Measurements from ENCODE around the gene CREG1.

Gene CREG1

DNA sequence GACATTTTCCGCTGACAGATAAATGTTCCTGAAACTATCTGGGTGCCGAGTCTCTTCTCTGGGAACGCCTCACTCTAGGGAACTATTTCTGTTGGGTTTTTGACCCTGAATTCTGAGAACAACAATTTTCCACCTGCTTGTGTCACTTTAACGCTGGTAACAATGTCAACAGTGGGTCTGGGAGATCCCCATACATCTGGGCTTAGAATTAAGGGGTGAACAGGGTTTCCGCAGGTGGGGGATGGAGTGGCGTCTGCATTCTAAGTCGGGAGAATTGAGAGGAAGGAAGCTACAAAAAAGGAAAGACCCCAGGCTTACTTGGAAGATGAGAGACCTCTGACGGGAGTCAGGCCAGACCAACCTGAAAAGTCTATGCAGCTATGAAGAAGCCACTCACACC, 44.0 kb downstream of the CREG1 start:
- in situ Hi-C loops (cut with MboI; ENCODE audit: low sequenced_read_pairs), result no loop called here

DNA sequence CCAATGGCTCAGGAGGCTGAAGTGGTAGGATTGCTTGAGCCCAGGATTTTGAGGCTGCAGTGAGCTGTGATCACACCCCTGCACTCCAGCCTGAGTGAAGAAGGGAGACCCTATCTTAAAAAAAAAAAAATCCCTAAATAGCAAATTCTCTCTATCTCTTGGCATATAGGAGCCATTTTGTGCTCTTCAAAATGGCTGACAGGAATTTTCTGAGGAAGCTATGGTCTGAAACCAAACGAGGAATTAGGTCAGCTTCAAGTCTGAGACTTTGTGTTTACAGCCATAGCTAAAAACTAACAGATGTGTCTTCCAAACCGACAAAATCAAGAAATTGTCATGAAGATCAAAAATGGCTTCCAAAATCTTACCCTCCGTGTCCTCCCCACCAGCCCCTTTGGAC, 45.8 kb downstream of the CREG1 start:
- in situ Hi-C loops (cut with MboI; ENCODE audit: low sequenced_read_pairs), result no loop called here

DNA sequence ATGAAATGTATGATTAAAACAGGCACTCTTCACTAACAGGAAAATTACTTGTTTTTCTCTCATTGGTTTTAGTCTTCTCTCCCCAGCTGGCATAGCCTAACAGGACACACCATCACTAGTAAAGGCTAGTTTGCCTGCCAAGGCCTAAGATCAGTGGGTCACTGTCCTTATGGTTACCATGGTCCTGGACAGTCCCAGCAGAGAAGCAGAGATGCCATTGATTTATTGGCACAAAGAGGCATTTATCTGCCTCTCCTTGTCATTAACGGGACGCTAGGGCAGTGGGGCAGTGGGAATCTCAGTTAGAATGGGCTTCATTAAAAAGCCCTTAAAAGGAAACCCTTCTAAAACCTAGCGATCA, 49.1 kb downstream of the CREG1 start:
- in situ Hi-C loops (cut with MboI; ENCODE audit: low sequenced_read_pairs), result no loop called here

DNA sequence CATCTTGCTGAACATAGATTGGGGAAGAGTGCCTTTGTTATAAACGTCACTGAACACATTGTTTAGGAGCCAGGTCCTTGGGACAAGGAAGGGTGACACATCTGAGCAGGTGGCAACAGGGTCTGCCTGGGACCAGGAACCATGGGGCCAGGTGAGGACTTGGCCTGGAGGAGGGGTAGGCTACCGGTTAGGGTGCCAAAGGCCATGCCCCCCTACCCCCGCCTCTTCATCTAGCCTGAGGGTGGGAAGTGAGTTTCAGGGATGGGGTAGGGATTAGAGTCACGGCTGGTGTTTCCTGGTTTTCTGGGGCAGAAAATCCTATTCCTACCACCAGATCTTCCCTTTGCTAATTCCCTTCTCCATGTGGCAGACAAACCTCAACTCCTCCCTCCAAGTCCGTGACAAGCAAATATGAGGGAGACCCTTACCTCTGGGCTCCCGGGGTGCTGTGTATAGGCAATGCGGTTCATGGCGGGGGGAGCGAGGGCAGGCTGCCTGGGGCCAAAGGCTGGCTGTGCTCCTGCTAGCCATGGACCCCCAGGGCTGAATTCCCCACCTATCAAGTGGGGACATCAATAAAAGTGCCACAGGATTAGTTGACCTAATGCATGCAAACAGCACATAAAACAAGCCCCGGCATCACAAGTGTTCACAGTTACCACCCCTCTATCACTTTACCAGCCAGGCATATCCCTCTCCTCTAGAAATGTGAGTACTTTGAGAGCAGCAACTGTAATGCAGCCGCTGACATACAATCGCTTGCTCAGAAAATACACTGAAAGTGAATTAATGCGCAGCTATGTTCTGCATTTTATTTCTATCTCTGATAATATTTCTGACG, 49.7 kb downstream of the CREG1 start:
- in situ Hi-C loops (cut with MboI; ENCODE audit: low sequenced_read_pairs), result no loop called here

DNA sequence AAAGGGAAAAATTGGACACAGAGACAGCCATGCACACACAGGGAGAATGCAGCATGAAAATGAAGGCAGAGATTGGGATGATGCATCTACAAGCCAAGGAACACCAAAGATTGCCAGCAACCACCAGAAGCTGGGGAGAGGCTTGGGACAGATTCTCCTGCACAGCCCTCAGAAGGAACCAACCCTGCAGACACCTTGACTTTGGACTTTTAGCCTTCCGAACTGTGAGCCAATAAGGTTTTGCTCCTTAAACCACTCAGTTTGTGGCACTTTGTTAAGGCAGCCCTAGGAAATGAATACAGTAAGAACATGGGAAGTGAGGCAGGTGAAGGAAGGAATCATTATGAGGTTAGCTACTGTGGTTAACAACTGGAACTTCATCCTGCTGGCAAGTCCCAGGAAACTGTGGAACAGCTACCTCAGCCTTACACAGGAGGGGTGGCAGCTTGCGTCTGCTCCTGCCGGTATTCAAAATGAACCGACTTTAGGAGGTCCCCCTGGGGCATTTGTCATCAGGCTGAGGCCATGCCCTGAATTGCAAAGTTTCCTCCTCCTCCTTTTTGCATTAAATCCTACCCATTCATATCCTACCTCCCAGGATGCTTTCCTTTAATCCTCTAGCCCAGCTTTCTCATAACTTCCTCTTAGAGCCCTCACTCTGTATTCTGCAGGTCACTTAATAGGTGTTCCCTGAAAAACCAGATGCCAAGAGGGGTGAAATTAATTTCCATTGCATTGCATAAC, 50.7 kb downstream of the CREG1 start:
- in situ Hi-C loops (cut with MboI; ENCODE audit: low sequenced_read_pairs), result no loop called here

DNA sequence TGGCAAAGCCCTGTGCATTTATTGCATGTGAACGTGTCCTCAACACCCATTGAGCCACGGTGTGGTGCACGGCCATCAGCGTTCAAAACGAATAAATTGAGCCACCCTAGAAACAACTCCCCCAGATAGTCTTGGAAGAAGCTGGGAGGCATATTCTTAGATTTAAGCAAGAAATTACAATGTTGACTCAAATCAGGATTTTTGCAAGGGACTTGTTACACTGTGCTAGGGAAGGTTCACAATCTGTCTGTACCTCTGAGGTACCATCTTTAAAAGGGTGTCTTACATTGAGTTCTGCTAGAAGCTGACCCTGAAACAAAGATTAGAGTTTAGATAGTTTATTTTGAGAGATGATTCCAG, 51.4 kb downstream of the CREG1 start:
- in situ Hi-C loops (cut with MboI; ENCODE audit: low sequenced_read_pairs), result no loop called here

DNA sequence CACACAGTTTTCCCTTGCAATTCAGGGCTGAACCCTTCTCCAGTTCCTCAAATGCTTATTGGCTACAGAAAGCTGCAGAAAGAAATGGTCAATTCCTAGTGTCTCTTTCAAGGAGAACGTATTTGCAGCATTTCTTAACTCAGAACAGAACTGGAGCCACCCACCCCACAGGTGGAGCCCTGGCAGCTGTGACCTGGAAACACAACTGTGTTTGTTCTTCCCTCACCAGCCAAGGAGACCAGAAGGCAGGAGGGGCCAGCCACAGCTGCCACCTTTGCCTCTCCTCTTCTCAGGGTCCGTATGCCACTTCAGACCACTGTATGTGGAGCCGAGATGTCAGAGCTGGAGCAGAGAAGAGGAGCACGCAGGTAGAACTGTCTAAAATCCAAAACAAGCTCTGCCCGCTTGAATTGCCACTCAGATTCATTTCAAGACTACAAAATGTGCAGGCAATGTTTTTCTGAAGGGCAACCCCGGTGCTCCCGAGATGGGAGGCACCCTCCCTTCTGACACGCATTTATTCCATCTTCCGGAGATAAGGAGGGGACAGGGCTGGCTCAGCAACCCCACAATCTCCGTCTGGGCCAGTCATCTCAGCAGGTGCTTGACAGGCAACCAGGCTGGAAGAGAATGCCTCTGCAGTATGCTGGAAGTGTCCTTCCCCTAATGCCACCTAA, 51.9 kb downstream of the CREG1 start:
- in situ Hi-C loops (cut with MboI; ENCODE audit: low sequenced_read_pairs), result no loop called here

DNA sequence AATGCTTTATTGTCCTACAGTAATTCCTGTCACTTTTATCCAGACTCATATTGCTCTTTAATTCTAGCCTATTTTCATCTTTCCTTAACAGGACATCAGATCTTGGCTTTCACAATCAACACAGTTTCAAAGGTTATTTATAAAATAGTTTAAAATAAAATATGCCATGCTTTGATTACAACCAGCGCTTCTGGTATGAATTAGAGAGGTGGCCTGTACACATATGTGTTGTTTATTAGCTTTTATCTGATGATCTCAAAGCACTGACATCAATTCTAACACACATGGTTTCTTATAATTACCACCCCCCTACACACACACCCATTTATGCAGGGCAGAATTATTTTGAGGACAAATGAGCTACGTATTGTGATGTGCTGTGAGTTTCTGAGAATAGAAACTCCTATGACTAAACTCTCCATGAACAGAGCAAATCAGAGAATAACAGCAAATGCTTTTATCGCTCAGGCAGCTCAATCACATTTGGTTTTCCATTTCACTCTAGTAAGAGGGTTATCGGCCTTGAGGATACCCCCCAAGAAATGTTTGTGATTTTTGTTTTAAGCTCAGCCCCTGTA, 53.2 kb downstream of the CREG1 start:
- in situ Hi-C loops (cut with MboI; ENCODE audit: low sequenced_read_pairs), result no loop called here

DNA sequence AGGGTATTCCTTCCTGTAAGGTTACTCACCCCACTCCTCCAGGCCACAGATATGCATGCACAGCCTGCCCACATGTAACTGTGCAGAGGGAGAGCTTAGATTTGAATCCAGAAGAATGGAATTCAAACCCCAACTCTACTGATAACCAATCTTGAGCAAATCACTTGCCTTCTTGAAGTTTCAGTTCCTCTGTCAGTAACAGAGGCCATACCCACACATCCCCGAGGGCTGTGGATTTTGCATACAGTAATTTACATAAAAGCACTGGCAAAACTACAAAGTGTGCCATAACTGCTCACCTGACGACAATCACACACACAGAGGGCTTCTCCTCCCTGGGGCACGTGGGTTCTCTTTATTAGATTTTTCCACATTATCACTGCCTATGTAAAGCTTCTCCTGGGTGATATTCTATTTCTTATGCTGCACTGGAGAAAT, 53.9 kb downstream of the CREG1 start:
- in situ Hi-C loops (cut with MboI; ENCODE audit: low sequenced_read_pairs), result no loop called here

DNA sequence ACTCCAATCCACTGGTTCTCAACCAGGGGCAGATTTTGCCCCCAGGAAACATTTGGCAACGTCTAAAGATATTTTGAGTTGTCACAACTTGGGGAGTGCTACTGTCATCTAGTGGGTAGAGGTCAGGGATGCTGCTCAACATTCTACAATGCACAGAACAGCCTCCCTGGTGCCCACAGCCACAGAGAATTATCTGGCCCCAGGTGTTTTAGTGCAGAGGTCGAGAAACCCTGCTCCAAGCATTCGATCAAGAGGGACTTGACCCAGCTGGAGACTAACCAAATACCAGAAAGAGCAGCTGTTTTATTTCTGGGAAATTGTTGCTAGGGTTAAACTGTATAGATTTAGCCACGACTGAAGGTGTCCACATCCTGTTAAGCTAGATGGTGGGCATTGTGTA, 54.5 kb downstream of the CREG1 start:
- in situ Hi-C loops (cut with MboI; ENCODE audit: low sequenced_read_pairs), result no loop called here

DNA sequence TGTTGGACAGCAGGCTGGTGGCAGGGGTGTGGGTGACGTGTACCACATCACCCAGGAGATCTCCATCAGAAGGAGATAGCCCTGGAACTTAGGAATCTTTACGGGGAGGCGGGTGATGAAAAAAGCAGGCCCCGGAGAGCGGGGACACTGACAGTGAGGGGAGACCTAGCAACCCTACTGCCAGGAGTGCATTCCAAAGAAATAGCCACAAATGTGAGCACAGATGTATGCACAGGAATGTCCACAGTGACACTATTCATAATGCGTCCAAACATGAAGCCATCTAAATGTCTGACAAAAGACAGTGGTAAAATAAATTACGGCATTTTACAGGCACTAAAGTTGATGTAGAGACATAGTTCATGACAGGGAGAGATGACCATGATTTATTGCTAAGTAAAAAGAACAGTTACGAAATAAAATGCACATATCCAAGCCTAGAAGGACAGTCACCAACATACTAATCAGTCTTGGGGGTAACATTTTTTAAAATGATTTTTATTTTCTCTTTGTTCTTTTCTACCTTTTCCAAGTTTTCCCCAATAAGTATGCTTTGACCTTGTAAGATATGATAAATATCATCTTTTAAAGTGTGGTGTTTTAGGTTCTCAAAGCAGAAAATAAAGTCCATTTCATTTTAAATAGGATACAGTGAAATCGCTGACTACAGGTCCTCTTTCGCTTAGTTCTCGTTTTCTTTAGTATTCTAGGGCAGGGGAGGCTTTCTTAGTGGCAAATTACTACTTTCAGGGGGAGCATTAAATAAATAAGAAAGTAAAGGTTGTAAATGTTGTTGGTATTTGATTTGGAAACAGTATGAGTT, 56.6 kb downstream of the CREG1 start:
- in situ Hi-C loops (cut with MboI; ENCODE audit: low sequenced_read_pairs), result no loop called here

DNA sequence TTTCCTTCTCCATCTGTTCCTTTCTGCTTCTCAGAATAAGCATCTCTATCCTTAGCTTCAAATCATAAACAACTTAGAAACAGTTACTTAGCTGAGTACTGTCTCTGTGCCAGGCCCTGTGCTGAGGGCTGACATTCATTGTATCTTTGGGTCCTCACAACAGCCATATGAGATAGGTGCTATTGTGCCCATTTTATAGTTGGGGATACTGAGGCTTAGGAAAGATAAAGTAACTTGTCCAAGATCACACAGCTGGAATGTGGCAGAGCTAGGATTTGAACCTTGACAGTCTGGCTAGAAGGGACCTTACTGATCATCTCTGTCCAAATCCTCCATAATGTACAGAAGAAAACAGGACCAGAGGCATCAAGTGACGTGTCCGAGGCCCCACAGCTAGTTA, 60.2 kb downstream of the CREG1 start:
- in situ Hi-C loops (cut with MboI; ENCODE audit: low sequenced_read_pairs), result no loop called here

DNA sequence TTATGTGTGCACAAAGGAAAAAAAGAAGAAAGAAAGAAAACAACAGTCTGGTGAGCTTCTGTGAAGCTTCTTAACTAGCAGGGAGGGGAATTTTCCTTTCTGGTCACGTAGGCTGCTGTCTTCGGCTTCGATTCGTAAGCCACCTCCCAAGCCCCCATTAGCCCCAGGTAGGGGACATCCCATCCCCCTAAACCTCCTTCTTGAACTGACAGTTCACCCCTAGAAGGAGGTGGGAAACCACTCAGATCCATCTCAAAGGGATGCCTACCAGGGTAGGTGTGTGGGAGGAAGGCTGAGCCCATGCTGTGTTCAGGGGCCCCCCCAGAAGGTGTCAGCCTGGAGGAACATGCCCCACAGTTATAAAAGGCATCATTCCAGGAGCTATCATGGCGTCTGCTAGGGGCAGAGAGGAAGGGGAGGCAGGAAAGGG, 61.1 kb downstream of the CREG1 start:
- in situ Hi-C loops (cut with MboI; ENCODE audit: low sequenced_read_pairs), result no loop called here

DNA sequence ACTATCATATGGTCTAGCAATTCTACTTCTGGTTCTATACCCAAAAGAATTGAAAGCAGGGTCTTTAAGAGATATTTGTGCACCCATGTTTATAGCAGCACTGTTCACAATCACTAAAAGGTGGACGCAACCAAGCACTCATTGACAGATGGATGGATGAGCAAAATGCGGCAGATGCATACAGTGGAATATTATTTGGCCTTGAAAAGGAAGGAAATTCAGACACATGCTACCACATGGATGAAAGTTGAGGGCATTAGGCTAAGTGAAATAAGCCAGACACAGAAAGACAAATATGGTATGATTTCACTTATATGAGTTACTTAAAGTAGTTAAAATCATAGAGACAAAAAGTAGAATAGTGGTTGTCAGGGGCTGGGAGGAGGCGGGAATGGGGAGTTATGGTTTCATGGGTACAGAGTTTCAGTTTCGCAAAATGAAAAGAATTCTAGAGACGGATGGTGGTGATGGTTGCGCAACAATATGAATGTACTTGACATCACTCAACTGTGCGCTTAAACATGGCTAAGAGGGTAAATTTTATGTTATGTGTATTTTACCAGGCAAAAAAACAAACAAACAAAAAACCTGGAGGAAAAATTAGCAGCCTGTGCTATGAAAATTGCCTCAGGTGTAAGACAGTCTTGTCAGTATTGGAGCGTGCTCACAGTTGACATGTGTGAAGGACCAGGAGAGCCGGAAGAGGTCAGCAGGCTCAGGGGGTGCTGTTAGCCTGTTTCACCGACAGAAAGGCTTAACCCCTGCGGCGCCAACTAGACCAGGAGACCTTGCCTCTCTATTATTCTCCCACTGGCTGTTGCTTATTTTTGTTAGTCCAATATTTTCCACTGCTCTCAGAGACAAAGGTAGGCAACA, 61.7 kb downstream of the CREG1 start:
- in situ Hi-C loops (cut with MboI; ENCODE audit: low sequenced_read_pairs), result no loop called here

Measured in hTERT RPE-1 (cell line).